ENCODE data around the gene NOX4.
"Not testable (repeated sequence)": the region's sequence is repeated elsewhere in the genome, so short reads cannot be mapped to it uniquely, and the experiment has no call there.

NOX4 gene

GRCh38 chr11:89458716-89459115 lies 32.5 kb downstream of the NOX4 start:
- DNase-seq (ENCODE audit: low read depth) = no peak

GRCh38 chr11:89457190-89457589 lies 34.0 kb downstream of the NOX4 start:
- DNase-seq (ENCODE audit: low read depth) = no peak

GRCh38 chr11:89456681-89457080 lies 34.5 kb downstream of the NOX4 start:
- DNase-seq (ENCODE audit: low read depth) = no peak

GRCh38 chr11:89452780-89453179 lies 38.4 kb downstream of the NOX4 start:
- DNase-seq (ENCODE audit: low read depth) = no peak

GRCh38 chr11:89447845-89448244 lies 43.3 kb downstream of the NOX4 start:
- no peak for DNase-seq (ENCODE audit: low read depth)

- DNase-seq (ENCODE audit: low read depth) = no peak
Measured at GRCh38 chr11:89443361-89444322, 47.5 kb downstream of the NOX4 start.

GRCh38 chr11:89442801-89443200 lies 48.4 kb downstream of the NOX4 start:
- DNase-seq (ENCODE audit: low read depth) = no peak

GRCh38 chr11:89441606-89442005 lies 49.6 kb downstream of the NOX4 start:
- no peak for DNase-seq (ENCODE audit: low read depth)

- DNase-seq (ENCODE audit: low read depth) = no peak
Measured at GRCh38 chr11:89437317-89437716, 53.9 kb downstream of the NOX4 start.

- no peak for DNase-seq (ENCODE audit: low read depth)
Measured at GRCh38 chr11:89436071-89436470, 55.1 kb downstream of the NOX4 start.

- no peak for DNase-seq (ENCODE audit: low read depth)
Measured at GRCh38 chr11:89433278-89433677, 57.9 kb downstream of the NOX4 start.

GRCh38 chr11:89432182-89432581 lies 59.0 kb downstream of the NOX4 start:
- not testable (repeated sequence) for DNase-seq (ENCODE audit: low read depth)

- not testable (repeated sequence) for DNase-seq (ENCODE audit: low read depth)
Measured at GRCh38 chr11:89426501-89426900, 64.7 kb downstream of the NOX4 start.

- no peak for DNase-seq (ENCODE audit: low read depth)
Measured at GRCh38 chr11:89421718-89422117, 69.5 kb downstream of the NOX4 start.

- DNase-seq (ENCODE audit: low read depth) = no peak
Measured at GRCh38 chr11:89420981-89421380, 70.2 kb downstream of the NOX4 start.

- DNase-seq (ENCODE audit: low read depth) = no peak
Measured at GRCh38 chr11:89416961-89417360, 74.2 kb downstream of the NOX4 start.

GRCh38 chr11:89411112-89411511 lies 80.1 kb downstream of the NOX4 start:
- DNase-seq (ENCODE audit: low read depth) = not testable (repeated sequence)

- DNase-seq (ENCODE audit: low read depth) = not testable (repeated sequence)
Measured at GRCh38 chr11:89410666-89411065, 80.5 kb downstream of the NOX4 start.

GRCh38 chr11:89408441-89408840 lies 82.7 kb downstream of the NOX4 start:
- DNase-seq (ENCODE audit: low read depth) = not testable (repeated sequence)

GRCh38 chr11:89405629-89406028 lies 85.5 kb downstream of the NOX4 start:
- no peak for DNase-seq (ENCODE audit: low read depth)

- not testable (repeated sequence) for DNase-seq (ENCODE audit: low read depth)
Measured at GRCh38 chr11:89391654-89392053, 99.5 kb downstream of the NOX4 start.

GRCh38 chr11:89387501-89387900 lies 103.7 kb downstream of the NOX4 start:
- DNase-seq (ENCODE audit: low read depth) = not testable (repeated sequence)

- not testable (repeated sequence) for DNase-seq (ENCODE audit: low read depth)
Measured at GRCh38 chr11:89382986-89383385, 108.2 kb downstream of the NOX4 start.

GRCh38 chr11:89381094-89381493 lies 110.1 kb downstream of the NOX4 start:
- peak; percentile 81 for DNase-seq (ENCODE audit: low read depth)

Data from stromal cell of bone marrow (primary cell).